Breast epithelium (tissue), 4 donors: ENCODE results near the gene WDR93. TPM values are rescaled to one million over a fixed set of nuclear protein-coding genes. Genes with fewer than 3 reads are reported as not detected.

Experiments
- DNase-seq, 2 donors: peaks; one replicate each; pipeline ENCODE4 v3.0.0-alpha.2; 2019; ENCODE audit warnings: low spot score in 2 of 2
- H3K27ac ChIP-seq, 2 donors: fragments of 200-600 bp; sonication (generic) in 1 of 2; one replicate each; pipeline ENCODE4 v1.5.1; 2016 to 2019; ENCODE audit warnings: mild to moderate bottlenecking in 1 of 2
- H3K27me3 ChIP-seq, 2 donors: fragments of 200-600 bp; sonication (generic) in 1 of 2; one replicate each; pipeline versions ENCODE4 v1.5.1 to v1.6.0; 2017 to 2019; ENCODE audit warnings: control low read depth in 1 of 2, mild to moderate bottlenecking in 1 of 2
- H3K36me3 ChIP-seq: fragments of 200-600 bp; one replicate; pipeline ENCODE4 v1.5.1; 2019
- H3K4me1 ChIP-seq, 2 donors: fragments of 200-600 bp; sonication (generic); one replicate each; pipeline ENCODE4 v1.5.1; 2016 to 2019; ENCODE audit warnings: control low read depth in 1 of 2
- H3K4me3 ChIP-seq, 3 donors: fragments of 200-600 bp; sonication (generic); 1 replicate in 2 of 3; 2 replicates in 1 of 3; pipeline ENCODE4 v1.5.1; 2016 to 2019; ENCODE audit warnings: mild to moderate bottlenecking in 3 of 3, moderate library complexity in 2 of 3
- H3K9me3 ChIP-seq, 2 donors: fragments of 200-600 bp; sonication (generic) in 1 of 2; one replicate each; pipeline ENCODE4 v1.5.1; 2016 to 2019; ENCODE audit warnings: control low read depth in 1 of 2
- POLR2A ChIP-seq: fragments of 450-650 bp; IDR thresholded peaks from one replicate; pipeline ENCODE4 v1.6.1; 2016; ENCODE audit warnings: antibody characterized with exemption, mild to moderate bottlenecking, moderate library complexity
- POLR2AphosphoS5 ChIP-seq, 3 donors: sonication (generic); formaldehyde crosslinking; IDR thresholded peaks; one replicate each; pipeline ENCODE4 v1.6.1; 2017; ENCODE audit warnings: antibody characterized with exemption in 3 of 3
- intact Hi-C: fragments of 100-400 bp; cut with DNase I; formaldehyde crosslinking; loops from one replicate; pipeline ENCODE4 v1.15.1; 2023; ENCODE audit warnings: low total_unique reads
- total RNA-seq, 3 donors: library from RNA; depleted of rRNA; stranded (reverse); fragments of >200 nt; gene quantifications; one replicate each; pipeline ENCODE4 v1.1.0, GENCODE V29; 2016
- TF ChIP-seq, protein P1 (sequence below), 3 donors: fragments of 450-650 bp; IDR thresholded peaks; one replicate each; pipeline ENCODE4 v1.5.1; 2016 to 2017; ENCODE audit warnings: antibody characterized with exemption in 3 of 3, mild to moderate bottlenecking in 3 of 3, moderate library complexity in 3 of 3

Gene WDR93
- total RNA-seq, 3 donors from 2014 or later: 0.80 to 1.0 (median 0.98) TPM

DNA sequence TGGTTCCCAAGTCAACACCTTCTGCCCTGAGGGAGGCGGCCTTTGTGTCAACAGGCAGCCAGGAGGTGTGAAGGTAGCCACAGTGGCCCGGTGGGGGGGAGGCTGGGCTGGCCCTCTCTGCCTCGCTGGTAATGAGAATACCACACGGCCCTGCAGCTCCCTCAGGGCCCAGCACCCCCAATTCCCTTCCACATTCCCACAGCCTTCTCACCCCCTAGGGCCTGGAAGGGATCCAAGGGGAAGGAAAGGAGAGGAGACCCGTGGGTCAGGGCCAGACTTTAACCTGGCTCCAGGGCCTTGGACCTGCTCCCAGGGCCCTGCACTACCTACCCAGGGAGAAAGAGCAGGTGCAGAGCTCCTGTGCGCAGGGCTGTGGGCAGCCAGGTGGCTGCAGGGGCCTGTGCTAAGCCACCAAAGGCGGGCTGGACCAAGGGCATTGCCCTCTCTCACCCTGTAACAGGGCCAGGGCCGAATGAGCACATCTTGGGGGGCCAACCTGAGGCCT is 76.9 kb downstream of the WDR93 start:
- intact Hi-C loops: no loop called here
- Histone ChIP-seq H3K4me1 (peaks cover 0 to 8% of the 10 kb centered on the region in 2 donors), H3K27ac (peak overlapping the region; percentile 52 to 81), H3K36me3 (no peaks in the 10 kb centered on the region), H3K4me3 (no peak overlapping the region), H3K9me3 (no peaks in the 10 kb centered on the region), H3K27me3 (no peaks in the 10 kb centered on the region)
- DNase-seq: peak; percentile 57 to 77
- TF ChIP-seq, protein P1, sequence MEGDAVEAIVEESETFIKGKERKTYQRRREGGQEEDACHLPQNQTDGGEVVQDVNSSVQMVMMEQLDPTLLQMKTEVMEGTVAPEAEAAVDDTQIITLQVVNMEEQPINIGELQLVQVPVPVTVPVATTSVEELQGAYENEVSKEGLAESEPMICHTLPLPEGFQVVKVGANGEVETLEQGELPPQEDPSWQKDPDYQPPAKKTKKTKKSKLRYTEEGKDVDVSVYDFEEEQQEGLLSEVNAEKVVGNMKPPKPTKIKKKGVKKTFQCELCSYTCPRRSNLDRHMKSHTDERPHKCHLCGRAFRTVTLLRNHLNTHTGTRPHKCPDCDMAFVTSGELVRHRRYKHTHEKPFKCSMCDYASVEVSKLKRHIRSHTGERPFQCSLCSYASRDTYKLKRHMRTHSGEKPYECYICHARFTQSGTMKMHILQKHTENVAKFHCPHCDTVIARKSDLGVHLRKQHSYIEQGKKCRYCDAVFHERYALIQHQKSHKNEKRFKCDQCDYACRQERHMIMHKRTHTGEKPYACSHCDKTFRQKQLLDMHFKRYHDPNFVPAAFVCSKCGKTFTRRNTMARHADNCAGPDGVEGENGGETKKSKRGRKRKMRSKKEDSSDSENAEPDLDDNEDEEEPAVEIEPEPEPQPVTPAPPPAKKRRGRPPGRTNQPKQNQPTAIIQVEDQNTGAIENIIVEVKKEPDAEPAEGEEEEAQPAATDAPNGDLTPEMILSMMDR (IDR thresholded peaks at IDR 0.05): no peak
- TF ChIP-seq POLR2A: no peak
- no peak for TF ChIP-seq POLR2AphosphoS5 (IDR thresholded peaks at IDR 0.05)

DNA sequence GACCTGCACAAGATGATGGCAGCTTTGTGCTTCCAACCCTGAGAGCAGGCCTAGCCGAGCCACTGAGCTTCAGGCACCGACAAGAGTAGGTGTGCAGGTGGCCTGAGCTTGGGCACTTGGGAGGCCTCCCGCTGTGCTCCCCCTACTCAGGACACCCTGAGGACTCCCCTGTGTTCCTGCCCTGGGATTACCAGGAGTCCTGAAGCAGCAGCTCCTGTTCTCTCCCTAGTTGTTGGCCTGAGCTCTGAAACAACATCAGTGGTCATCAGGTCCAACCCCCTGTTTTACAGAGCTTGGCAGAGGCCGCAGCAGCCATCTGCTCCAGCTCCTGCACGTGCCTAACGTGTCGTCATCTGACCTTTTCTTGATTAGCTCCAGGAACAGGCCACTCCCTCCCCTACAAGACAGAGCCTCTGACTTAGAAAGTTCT is 77.5 kb downstream of the WDR93 start:
- H3K27ac ChIP-seq: peak overlapping the region; percentile 52 to 81
- H3K4me1 ChIP-seq: peaks cover 0 to 8% of the 10 kb centered on the region in 2 donors
- H3K36me3 ChIP-seq: no peaks in the 10 kb centered on the region
- H3K27me3 ChIP-seq: no peaks in the 10 kb centered on the region
- TF ChIP-seq, protein P1 (IDR thresholded peaks at IDR 0.05): no peak
- TF ChIP-seq POLR2AphosphoS5 (IDR thresholded peaks at IDR 0.05) (no peak), POLR2A (no peak)
- no peaks in the 10 kb centered on the region for H3K9me3 ChIP-seq
- intact Hi-C loops: no loop called here
- H3K4me3 ChIP-seq: no peak overlapping the region
- no peak for DNase-seq

DNA sequence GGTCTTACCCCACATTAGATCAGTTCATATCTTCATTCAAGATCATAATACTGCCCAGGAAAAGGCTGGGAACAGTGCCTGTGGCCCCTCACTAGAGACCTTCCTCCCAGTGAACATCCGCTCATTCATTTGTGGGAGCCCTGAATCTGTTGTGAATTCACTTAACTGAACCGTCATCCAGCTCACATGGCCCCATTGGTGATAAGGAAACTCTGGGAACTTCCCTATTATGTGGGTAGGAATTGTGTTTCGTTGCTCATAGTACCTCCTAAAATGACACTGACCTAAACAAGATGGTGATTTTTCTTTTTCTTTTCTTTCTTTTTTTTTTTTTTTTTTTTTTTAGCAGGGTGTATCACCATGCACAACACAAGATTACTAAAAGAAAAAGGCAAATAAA is 78.8 kb downstream of the WDR93 start:
- intact Hi-C loops: no loop called here
- Histone ChIP-seq H3K27me3 (no peaks in the 10 kb centered on the region), H3K4me3 (no peak overlapping the region), H3K27ac (peak overlapping the region; percentile 4 to 36), H3K9me3 (no peaks in the 10 kb centered on the region), H3K4me1 (peaks cover 0 to 8% of the 10 kb centered on the region in 2 donors), H3K36me3 (no peaks in the 10 kb centered on the region)
- no peak for DNase-seq
- TF ChIP-seq, protein P1 (IDR thresholded peaks at IDR 0.05): no peak
- TF ChIP-seq POLR2AphosphoS5 (IDR thresholded peaks at IDR 0.05) (no peak), POLR2A (no peak)

DNA sequence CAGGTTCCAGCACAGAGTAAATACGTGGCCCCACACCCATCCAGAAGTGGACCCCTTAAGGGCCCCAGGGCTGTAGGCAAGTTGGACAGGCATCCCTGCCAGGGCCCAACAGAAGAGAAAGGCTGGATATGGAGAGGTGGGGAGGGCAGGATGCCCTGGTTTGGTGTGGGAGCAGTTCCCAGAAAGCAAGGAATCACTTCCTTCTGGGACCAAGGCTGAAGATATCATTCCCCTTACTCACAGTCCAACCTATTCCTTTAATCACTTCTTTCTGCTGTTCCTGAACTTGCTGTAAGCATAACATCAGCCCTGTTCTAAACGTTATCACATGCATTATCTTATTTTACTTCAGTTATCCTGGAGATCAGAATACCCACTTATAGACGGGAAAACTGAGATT is 79.4 kb downstream of the WDR93 start:
- no peaks in the 10 kb centered on the region for H3K9me3 ChIP-seq
- intact Hi-C loops: no loop called here
- H3K4me3 ChIP-seq: no peak overlapping the region
- no peaks in the 10 kb centered on the region for H3K27me3 ChIP-seq
- TF ChIP-seq POLR2A (no peak), POLR2AphosphoS5 (IDR thresholded peaks at IDR 0.05) (no peak)
- TF ChIP-seq, protein P1 (IDR thresholded peaks at IDR 0.05): no peak
- H3K27ac ChIP-seq: peak overlapping the region; percentile 33 to 44
- DNase-seq: no peak
- H3K4me1 ChIP-seq: peaks cover 0 to 8% of the 10 kb centered on the region in 2 donors
- H3K36me3 ChIP-seq: no peaks in the 10 kb centered on the region

DNA sequence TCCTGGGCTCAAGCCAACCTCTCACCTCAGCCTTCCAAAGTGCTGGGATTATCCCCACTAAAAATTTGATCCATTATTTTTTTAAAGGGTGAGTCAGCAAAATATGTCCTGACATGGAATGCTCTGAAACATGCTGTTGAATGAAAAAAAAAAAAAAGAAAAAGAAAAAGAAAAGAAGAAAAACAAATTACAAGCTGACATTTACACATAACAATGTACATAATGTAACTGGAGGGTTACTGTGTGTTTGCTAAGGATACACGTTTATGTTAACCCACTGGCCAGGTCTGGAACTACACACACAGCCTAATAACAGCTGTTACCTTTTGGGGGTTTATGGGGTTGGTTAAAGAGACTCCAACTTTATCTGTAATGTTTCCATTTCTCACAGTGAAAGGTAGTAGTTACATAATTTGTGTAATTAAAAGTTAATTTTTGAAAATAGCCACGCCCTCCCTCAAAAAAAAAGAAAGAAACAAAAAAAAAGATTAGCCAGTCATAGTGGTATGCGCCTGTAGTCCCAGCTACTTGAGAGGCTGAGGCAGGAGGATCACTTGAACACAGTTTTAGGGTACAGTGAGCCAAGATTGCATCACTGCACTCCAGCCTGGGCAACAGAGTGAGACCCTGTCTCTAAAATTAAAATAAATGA is 82.4 kb downstream of the WDR93 start:
- no peak overlapping the region for H3K4me3 ChIP-seq
- no peaks in the 10 kb centered on the region for H3K27me3 ChIP-seq
- TF ChIP-seq POLR2A: no peak
- TF ChIP-seq, protein P1 (IDR thresholded peaks at IDR 0.05): peak in 1 of 3 donors; percentile 32
- H3K27ac ChIP-seq: no peak overlapping the region
- H3K36me3 ChIP-seq: no peaks in the 10 kb centered on the region
- intact Hi-C loops: no loop called here
- DNase-seq: no peak
- no peaks in the 10 kb centered on the region for H3K9me3 ChIP-seq
- H3K4me1 ChIP-seq: no peaks in the 10 kb centered on the region
